ENCODE data around the gene TNFRSF11A. TPM values are rescaled to one million over a fixed set of nuclear protein-coding genes. Genes with fewer than 3 reads are reported as not detected.
A peak's percentile ranks its signal among the peaks of the same experiment; 100 is the strongest.

Gene TNFRSF11A
- total RNA-seq, 5 donors from 2014 or later (not counting 1 experiment from before 2014, with no cell fraction given): 0.41 to 4.6 (median 1.2) TPM

DNA sequence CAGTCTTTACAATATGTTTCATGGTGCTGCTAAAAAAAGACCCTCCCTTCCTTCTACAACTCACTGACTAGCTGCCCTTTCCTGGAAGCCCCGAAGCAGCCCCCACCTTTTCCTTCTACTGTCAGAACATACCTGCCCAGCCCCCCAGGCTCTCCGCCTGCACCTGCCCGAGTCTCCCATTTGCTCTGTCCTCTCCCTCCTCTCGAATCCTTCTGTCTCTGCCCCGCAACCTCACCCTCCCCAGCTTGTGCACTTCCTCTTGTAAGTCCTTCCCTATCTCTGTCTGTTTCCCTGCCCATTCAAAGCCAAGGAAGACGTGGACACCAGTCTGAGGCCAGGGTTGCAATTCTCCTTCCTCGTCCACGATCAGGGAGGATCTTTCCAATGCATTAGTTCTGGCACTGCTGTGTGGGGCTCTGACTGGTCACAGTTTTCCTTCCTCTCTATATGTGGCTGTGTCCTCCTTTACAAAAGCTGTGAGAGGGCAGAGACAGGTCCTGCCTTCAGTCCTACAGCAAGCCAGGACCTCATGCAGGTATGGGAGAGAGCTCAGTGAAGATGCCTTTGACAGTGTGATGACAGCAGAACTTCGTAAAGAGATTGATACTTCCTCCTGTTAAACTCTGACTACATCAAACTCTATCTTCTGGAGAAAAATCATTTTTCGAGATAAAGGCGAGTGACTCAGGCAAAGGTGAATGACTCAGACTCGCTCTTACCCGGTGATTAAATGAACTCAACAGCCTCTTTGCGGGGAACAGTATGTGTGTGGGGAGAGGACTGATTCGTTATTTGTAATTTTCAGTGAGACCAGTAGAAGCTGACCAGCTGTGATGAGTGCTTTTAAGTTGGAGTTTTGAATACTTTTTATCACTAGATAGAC is 14.2 kb downstream of the TNFRSF11A start:
- no peaks in the 10 kb centered on the region for H3K9me3 ChIP-seq
- ChIA-PET CTCF (interaction anchor here in 1 of 2 donors (0.5 kb wide), 1 partner anchor 1099 kb away, joined by 8 read pairs; no protein-coding TSS in a partner anchor), POLR2A (no interaction called here)
- no peaks in the 10 kb centered on the region for H3K36me3 ChIP-seq (ENCODE audit: control insufficient read depth in 2 of 2, extremely low read depth in 1 of 2, insufficient read depth in 1 of 2, low read length in 1 of 2)
- H3K4me1 ChIP-seq (ENCODE audit: control insufficient read depth in 1 of 2, extremely low read depth in 1 of 2, insufficient read depth in 2 of 2, low read length in 2 of 2): no peaks in the 10 kb centered on the region
- no peaks in the 10 kb centered on the region for H3K9me3 Mint-ChIP-seq
- H3K36me3 Mint-ChIP-seq: no peaks in the 10 kb centered on the region
- H3K4me3 ChIP-seq (ENCODE audit: control insufficient read depth in 1 of 2, extremely low read depth in 1 of 2, low read length in 1 of 2): no peak overlapping the region
- no peak overlapping the region for H3K27ac Mint-ChIP-seq
- H3K27me3 ChIP-seq (replicated peaks in 1 of 2; ENCODE audit: control insufficient read depth in 2 of 2, extremely low read depth in 1 of 2, insufficient read depth in 2 of 2, low read length in 1 of 2): peaks cover 0 to 12% of the 10 kb centered on the region in 2 experiments
- peaks cover 0 to 3% (median 0%) of the 10 kb centered on the region in 3 donors for H3K4me1 Mint-ChIP-seq
- 61% methylated on average over 12 of the region's 15 CpGs for WGBS (ENCODE audit: insufficient coverage)
- DNase-seq (no peak), ATAC-seq (replicated peaks in 1 of 4) (peak in 2 of 4 experiments; percentile 36 to 45)
- H3K27me3 Mint-ChIP-seq: peaks cover 19 to 27% of the 10 kb centered on the region in 2 donors
- no peak overlapping the region for H3K4me3 Mint-ChIP-seq
- no peak overlapping the region for H3K27ac ChIP-seq (ENCODE audit: low read length)

DNA sequence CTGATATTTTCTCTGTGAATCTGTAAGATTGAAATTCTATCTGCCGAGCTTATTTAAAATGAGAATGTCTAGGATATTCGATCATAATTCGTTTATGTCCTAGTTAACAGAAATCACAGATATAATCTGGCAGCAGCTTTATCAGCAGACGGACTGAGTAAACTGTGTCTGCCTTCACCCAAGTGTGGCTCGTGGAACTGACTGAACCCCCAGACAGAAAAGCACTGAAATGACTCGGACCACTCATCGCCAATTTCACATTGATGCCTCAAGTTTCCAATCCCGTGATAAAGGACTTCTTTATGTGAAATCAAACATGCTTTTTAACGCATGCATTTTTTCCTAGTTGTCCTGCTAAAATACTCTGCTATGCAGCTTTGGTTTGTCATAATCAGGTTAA is 15.9 kb downstream of the TNFRSF11A start:
- ATAC-seq (replicated peaks in 1 of 4) (no peak), DNase-seq (no peak)
- Mint-ChIP-seq H3K4me3 (no peak overlapping the region), H3K27me3 (peaks cover 14 to 26% of the 10 kb centered on the region in 2 donors), H3K4me1 (peaks cover 0 to 3% (median 0%) of the 10 kb centered on the region in 3 donors), H3K9me3 (no peaks in the 10 kb centered on the region), H3K36me3 (no peaks in the 10 kb centered on the region), H3K27ac (no peak overlapping the region)
- Histone ChIP-seq H3K4me1 (ENCODE audit: control insufficient read depth in 1 of 2, extremely low read depth in 1 of 2, insufficient read depth in 2 of 2, low read length in 2 of 2) (no peaks in the 10 kb centered on the region), H3K27ac (ENCODE audit: low read length) (no peak overlapping the region), H3K4me3 (ENCODE audit: control insufficient read depth in 1 of 2, extremely low read depth in 1 of 2, low read length in 1 of 2) (no peak overlapping the region), H3K27me3 (replicated peaks in 1 of 2; ENCODE audit: control insufficient read depth in 2 of 2, extremely low read depth in 1 of 2, insufficient read depth in 2 of 2, low read length in 1 of 2) (peaks cover 0 to 12% of the 10 kb centered on the region in 2 experiments), H3K36me3 (ENCODE audit: control insufficient read depth in 2 of 2, extremely low read depth in 1 of 2, insufficient read depth in 1 of 2, low read length in 1 of 2) (no peaks in the 10 kb centered on the region), H3K9me3 (no peaks in the 10 kb centered on the region)
- POLR2A ChIA-PET: no interaction called here
- CTCF ChIA-PET: interaction anchor here in 1 of 2 donors (0.6 kb wide), 2 partner anchors 25 to 89 kb away, joined by 3 to 4 read pairs; no protein-coding TSS in a partner anchor
- WGBS (ENCODE audit: insufficient coverage): 81% methylated on average over 8 of the region's 9 CpGs

DNA sequence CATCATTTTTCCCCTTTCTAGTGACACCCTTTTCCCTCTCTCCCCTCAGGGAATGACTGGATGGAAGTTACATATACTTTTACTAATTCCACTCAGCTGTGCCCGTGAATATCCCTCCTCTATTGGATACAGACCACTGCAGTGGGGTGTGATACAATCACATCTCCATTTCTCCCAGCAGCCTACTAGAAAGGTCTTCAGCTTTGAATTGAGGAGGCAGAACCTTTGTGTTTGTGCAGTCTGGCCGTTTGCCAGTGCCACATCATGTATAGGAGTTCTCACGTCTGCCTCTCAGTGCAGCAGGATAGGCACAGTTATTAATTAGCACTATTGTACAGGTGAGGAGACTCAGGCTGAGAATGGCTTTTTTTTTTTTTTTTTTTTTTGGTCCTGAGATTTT is 16.4 kb downstream of the TNFRSF11A start:
- no peaks in the 10 kb centered on the region for H3K36me3 Mint-ChIP-seq
- Histone ChIP-seq H3K4me1 (ENCODE audit: control insufficient read depth in 1 of 2, extremely low read depth in 1 of 2, insufficient read depth in 2 of 2, low read length in 2 of 2) (no peaks in the 10 kb centered on the region), H3K27ac (ENCODE audit: low read length) (no peak overlapping the region), H3K4me3 (ENCODE audit: control insufficient read depth in 1 of 2, extremely low read depth in 1 of 2, low read length in 1 of 2) (no peak overlapping the region), H3K9me3 (no peaks in the 10 kb centered on the region), H3K27me3 (replicated peaks in 1 of 2; ENCODE audit: control insufficient read depth in 2 of 2, extremely low read depth in 1 of 2, insufficient read depth in 2 of 2, low read length in 1 of 2) (peaks cover 0 to 12% of the 10 kb centered on the region in 2 experiments), H3K36me3 (ENCODE audit: control insufficient read depth in 2 of 2, extremely low read depth in 1 of 2, insufficient read depth in 1 of 2, low read length in 1 of 2) (no peaks in the 10 kb centered on the region)
- H3K27ac Mint-ChIP-seq: no peak overlapping the region
- no peak for ATAC-seq (replicated peaks in 1 of 4)
- DNase-seq: no peak
- H3K4me1 Mint-ChIP-seq: peaks cover 0 to 3% (median 0%) of the 10 kb centered on the region in 3 donors
- no peaks in the 10 kb centered on the region for H3K9me3 Mint-ChIP-seq
- H3K4me3 Mint-ChIP-seq: no peak overlapping the region
- WGBS (ENCODE audit: insufficient coverage): 45% methylated on average over 3 of the region's 3 CpGs
- CTCF ChIA-PET: interaction anchor here in 1 of 2 donors (0.6 kb wide), 1 partner anchor 26 kb away, joined by 3 read pairs; no protein-coding TSS in a partner anchor
- H3K27me3 Mint-ChIP-seq: peaks cover 10 to 22% of the 10 kb centered on the region in 2 donors
- POLR2A ChIA-PET: no interaction called here

DNA sequence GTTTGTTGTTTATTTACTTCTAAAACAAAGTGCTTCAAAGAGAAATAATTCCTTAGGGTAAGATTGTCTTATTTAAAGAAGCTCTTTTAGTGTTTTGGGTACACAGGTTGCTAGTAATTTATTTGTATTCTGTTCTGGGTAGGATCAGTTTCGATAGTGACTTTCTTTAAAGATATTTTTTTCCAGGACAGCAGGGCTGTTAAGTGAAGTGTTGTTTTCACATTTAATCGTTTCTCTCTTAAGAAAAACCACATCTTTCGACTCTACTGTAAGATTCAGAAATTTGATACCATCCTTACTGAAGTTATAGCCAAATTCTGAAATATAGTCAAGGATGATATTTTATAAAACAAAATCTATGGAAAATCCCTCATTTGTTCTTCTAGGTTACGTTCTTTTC is 17.8 kb downstream of the TNFRSF11A start:
- no peaks in the 10 kb centered on the region for H3K9me3 ChIP-seq
- ChIA-PET POLR2A (no interaction called here), CTCF (no interaction called here)
- no CpG with 5 or more reads among the region's 4 CpGs for WGBS (ENCODE audit: insufficient coverage)
- no peak overlapping the region for H3K4me3 ChIP-seq (ENCODE audit: control insufficient read depth in 1 of 2, extremely low read depth in 1 of 2, low read length in 1 of 2)
- Mint-ChIP-seq H3K4me3 (no peak overlapping the region), H3K27me3 (peaks cover 10 to 16% of the 10 kb centered on the region in 2 donors), H3K9me3 (no peaks in the 10 kb centered on the region), H3K36me3 (no peaks in the 10 kb centered on the region), H3K4me1 (peaks cover 0 to 9% (median 0%) of the 10 kb centered on the region in 3 donors), H3K27ac (no peak overlapping the region)
- H3K4me1 ChIP-seq (ENCODE audit: control insufficient read depth in 1 of 2, extremely low read depth in 1 of 2, insufficient read depth in 2 of 2, low read length in 2 of 2): no peaks in the 10 kb centered on the region
- no peak for DNase-seq
- H3K27ac ChIP-seq (ENCODE audit: low read length): no peak overlapping the region
- no peak for ATAC-seq (replicated peaks in 1 of 4)
- H3K27me3 ChIP-seq (replicated peaks in 1 of 2; ENCODE audit: control insufficient read depth in 2 of 2, extremely low read depth in 1 of 2, insufficient read depth in 2 of 2, low read length in 1 of 2): peaks cover 0 to 12% of the 10 kb centered on the region in 2 experiments
- no peaks in the 10 kb centered on the region for H3K36me3 ChIP-seq (ENCODE audit: control insufficient read depth in 2 of 2, extremely low read depth in 1 of 2, insufficient read depth in 1 of 2, low read length in 1 of 2)

DNA sequence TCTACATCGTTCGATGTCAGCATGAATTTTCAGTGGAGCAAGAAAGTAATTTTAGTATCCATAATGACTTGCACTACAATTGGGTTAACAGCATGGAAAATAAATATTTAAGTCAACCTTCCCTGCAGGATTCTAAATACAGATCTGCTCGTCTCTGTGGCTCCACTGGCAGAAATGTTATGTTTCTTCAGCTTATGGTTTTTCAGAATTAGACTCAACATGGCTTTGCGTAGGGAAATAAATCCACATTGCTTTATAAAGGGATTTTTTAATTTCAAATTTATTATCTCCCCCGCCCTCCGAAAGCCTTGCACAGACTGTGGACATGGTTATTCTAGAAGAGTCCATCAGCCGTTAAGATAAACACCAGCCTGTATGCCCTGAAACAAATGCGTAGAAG is 18.2 kb downstream of the TNFRSF11A start:
- CTCF ChIA-PET: no interaction called here
- ATAC-seq (replicated peaks in 1 of 4) (no peak), DNase-seq (no peak)
- Histone ChIP-seq H3K27me3 (replicated peaks in 1 of 2; ENCODE audit: control insufficient read depth in 2 of 2, extremely low read depth in 1 of 2, insufficient read depth in 2 of 2, low read length in 1 of 2) (peaks cover 0 to 12% of the 10 kb centered on the region in 2 experiments), H3K27ac (ENCODE audit: low read length) (no peak overlapping the region), H3K4me3 (ENCODE audit: control insufficient read depth in 1 of 2, extremely low read depth in 1 of 2, low read length in 1 of 2) (no peak overlapping the region), H3K9me3 (no peaks in the 10 kb centered on the region), H3K4me1 (ENCODE audit: control insufficient read depth in 1 of 2, extremely low read depth in 1 of 2, insufficient read depth in 2 of 2, low read length in 2 of 2) (no peaks in the 10 kb centered on the region), H3K36me3 (ENCODE audit: control insufficient read depth in 2 of 2, extremely low read depth in 1 of 2, insufficient read depth in 1 of 2, low read length in 1 of 2) (no peaks in the 10 kb centered on the region)
- no peaks in the 10 kb centered on the region for H3K9me3 Mint-ChIP-seq
- H3K36me3 Mint-ChIP-seq: no peaks in the 10 kb centered on the region
- 95% methylated on average over 2 of the region's 8 CpGs for WGBS (ENCODE audit: insufficient coverage)
- peaks cover 10 to 15% of the 10 kb centered on the region in 2 donors for H3K27me3 Mint-ChIP-seq
- no peak overlapping the region for H3K4me3 Mint-ChIP-seq
- peaks cover 0 to 9% (median 0%) of the 10 kb centered on the region in 3 donors for H3K4me1 Mint-ChIP-seq
- H3K27ac Mint-ChIP-seq: no peak overlapping the region
- POLR2A ChIA-PET: no interaction called here

DNA sequence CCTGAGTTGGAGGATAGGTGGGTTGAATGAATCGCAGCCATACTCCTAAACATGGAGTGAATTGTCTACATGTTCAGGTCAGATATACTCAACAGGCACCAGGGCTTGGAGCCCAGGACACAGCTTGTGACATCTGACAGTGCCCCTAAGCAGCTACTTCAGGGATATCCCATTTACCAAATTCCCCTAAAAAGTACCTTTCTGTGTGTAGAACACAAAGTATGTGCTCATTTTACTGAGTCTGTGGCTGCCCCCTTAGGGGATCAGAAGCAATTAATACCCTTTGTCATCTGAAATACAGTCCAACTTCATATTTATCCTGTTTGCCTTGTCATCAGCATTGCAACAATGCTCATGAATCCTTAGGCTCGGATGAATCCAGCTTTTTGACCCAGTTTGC is 20.8 kb downstream of the TNFRSF11A start:
- Mint-ChIP-seq H3K4me3 (no peak overlapping the region), H3K27me3 (peaks cover 0 to 6% of the 10 kb centered on the region in 2 donors), H3K9me3 (no peaks in the 10 kb centered on the region), H3K4me1 (peaks cover 0 to 7% (median 0%) of the 10 kb centered on the region in 3 donors), H3K36me3 (no peaks in the 10 kb centered on the region), H3K27ac (no peak overlapping the region)
- H3K4me3 ChIP-seq (ENCODE audit: control insufficient read depth in 1 of 2, extremely low read depth in 1 of 2, low read length in 1 of 2): no peak overlapping the region
- no peaks in the 10 kb centered on the region for H3K36me3 ChIP-seq (ENCODE audit: control insufficient read depth in 2 of 2, extremely low read depth in 1 of 2, insufficient read depth in 1 of 2, low read length in 1 of 2)
- no peaks in the 10 kb centered on the region for H3K9me3 ChIP-seq
- ATAC-seq (replicated peaks in 1 of 4) (no peak), DNase-seq (no peak)
- WGBS (ENCODE audit: insufficient coverage): no CpG with 5 or more reads among the region's 2 CpGs
- H3K4me1 ChIP-seq (ENCODE audit: control insufficient read depth in 1 of 2, extremely low read depth in 1 of 2, insufficient read depth in 2 of 2, low read length in 2 of 2): no peaks in the 10 kb centered on the region
- no peak overlapping the region for H3K27ac ChIP-seq (ENCODE audit: low read length)
- POLR2A ChIA-PET: no interaction called here
- peaks cover 0 to 4% of the 10 kb centered on the region in 2 experiments for H3K27me3 ChIP-seq (replicated peaks in 1 of 2; ENCODE audit: control insufficient read depth in 2 of 2, extremely low read depth in 1 of 2, insufficient read depth in 2 of 2, low read length in 1 of 2)
- CTCF ChIA-PET: no interaction called here

All from T-cell (primary cell).